GM23338 (cell line): ENCODE data around the gene AFF1.

ENCODE experiments used
- POLR2AphosphoS5 ChIP-seq: IDR thresholded peaks from 2 replicates; pipeline ENCODE4 v1.6.1; 2016; ENCODE audit warnings: antibody characterized with exemption, low read depth
- TF ChIP-seq, protein P1 (sequence below), 2 experiments: fragments of 200-600 bp in 1 of 2; sonication (generic) in 1 of 2; conservative IDR thresholded peaks; 2 replicates each; pipeline versions ENCODE4 v1.5.1 to v1.6.1; 2016 to 2017; ENCODE audit warnings: antibody characterized with exemption in 2 of 2, low read depth in 2 of 2, mild to moderate bottlenecking in 2 of 2, moderate library complexity in 1 of 2

GRCh38 chr4:86975927-86976326 lies 41.1 kb downstream of the AFF1 start:
- TF ChIP-seq POLR2AphosphoS5: no peak
- TF ChIP-seq, protein P1, sequence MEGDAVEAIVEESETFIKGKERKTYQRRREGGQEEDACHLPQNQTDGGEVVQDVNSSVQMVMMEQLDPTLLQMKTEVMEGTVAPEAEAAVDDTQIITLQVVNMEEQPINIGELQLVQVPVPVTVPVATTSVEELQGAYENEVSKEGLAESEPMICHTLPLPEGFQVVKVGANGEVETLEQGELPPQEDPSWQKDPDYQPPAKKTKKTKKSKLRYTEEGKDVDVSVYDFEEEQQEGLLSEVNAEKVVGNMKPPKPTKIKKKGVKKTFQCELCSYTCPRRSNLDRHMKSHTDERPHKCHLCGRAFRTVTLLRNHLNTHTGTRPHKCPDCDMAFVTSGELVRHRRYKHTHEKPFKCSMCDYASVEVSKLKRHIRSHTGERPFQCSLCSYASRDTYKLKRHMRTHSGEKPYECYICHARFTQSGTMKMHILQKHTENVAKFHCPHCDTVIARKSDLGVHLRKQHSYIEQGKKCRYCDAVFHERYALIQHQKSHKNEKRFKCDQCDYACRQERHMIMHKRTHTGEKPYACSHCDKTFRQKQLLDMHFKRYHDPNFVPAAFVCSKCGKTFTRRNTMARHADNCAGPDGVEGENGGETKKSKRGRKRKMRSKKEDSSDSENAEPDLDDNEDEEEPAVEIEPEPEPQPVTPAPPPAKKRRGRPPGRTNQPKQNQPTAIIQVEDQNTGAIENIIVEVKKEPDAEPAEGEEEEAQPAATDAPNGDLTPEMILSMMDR (conservative IDR thresholded peaks at IDR 0.05; ENCODE audit: low read depth in 2 of 2): no peak
